ENCODE measurements around the gene KLK3.

GRCh38 chr19:50906217-50906616, 51.5 kb downstream of the KLK3 start:
- TF ChIP-seq POLR2A (IDR thresholded peaks at IDR 0.05), result no peak
- no peak for TF ChIP-seq CTCF (IDR thresholded peaks at IDR 0.05)
- no peak for TF ChIP-seq POLR2AphosphoS5 (IDR thresholded peaks at IDR 0.05)

All from sigmoid colon (tissue), 4 donors.